Activated CD8-positive, alpha-beta memory T cell treated with anti-CD3 and anti-CD28 coated beads for 48 hours (primary cell): ENCODE results near the gene FBLN5.
"Not testable (repeated sequence)": the region's sequence is repeated elsewhere in the genome, so short reads cannot be mapped to it uniquely, and the experiment has no call there.

Source experiments
- DNase-seq, 3 experiments: peaks; one replicate each; pipeline ENCODE4 v3.0.0-alpha.2; 2020; ENCODE audit warnings: low read depth in 2 of 3, low spot score in 2 of 3

FBLN5 gene

DNA sequence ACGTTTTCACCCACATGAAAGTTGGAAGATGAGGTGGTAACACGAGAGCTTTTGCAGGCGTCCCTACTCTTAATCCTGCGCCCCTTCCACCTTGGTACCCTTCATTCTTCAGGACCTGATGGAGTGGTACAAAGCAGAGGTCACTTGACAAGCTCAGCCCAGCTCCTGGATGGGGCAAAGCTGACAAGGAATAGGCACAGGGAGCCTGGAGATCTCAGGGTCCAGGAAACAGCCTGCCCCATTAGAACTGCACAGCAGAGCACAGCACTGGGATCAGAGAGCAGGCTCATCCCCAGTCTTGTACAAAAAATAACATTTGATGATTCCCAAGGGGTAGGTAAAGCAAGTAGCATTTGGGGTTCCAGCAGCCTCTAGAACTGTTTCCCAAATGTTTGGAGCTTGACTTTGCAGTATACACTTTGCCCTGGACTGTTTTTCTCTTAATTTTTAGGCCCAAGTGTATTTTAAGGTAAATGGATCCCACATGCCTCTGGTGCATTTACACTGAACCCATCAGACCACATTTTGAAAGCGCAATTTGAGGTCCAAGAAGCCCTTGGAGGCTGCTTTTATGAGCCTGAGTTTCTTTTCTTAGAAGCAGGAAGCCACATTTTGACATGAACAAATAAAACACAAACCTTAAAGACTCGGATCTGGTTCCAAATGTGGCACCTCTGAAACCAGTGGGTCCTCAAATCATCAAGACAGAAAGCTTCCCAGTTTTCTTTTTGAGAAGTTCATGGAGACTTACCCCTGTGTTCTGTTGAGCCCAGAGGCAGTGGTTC, 80.8 kb downstream of the FBLN5 start:
- no peak for DNase-seq

DNA sequence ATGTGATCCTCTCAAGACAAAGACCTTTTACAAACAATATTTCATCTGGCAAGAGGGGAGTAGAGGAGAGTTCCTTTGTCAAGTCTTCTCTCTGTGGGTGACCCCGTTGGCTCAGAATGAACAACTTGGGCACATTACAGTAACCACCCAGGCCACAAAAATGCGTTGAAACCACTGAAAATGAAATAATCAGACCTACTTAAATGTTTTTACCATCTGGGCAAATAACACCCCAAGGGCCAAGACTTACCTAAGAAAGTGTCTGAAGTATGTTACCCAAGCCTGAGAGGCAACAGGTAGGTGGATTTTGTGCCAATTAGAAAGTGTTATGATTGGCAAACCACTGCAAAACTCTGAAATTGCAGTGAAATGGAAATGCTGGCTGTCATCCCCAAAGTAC, 81.4 kb downstream of the FBLN5 start:
- DNase-seq = no peak

- no peak for DNase-seq
Observed at GRCh38 chr14:91862417-91862816, 85.1 kb downstream of the FBLN5 start.

DNA sequence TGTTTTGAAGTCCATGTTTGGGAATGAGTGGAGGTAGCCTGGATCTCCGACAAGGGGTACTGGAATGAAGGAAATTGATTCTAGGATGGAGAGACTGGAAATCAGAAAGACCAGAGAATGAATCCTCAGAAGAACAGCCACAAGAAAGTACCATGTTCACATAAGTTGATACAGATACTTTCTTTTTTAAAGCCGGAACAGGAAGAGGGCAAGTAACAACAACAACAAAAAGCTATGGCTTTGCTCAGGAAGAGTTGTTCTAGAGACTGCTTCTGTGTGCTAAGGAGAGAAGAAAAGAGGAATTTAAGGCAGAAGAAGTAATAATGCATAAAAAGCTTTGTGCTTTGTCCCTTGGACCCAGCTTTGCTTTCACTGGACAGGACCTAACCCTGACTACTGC, 86.4 kb downstream of the FBLN5 start:
- DNase-seq = no peak

- no peak for DNase-seq
Observed at GRCh38 chr14:91860238-91860637, 87.3 kb downstream of the FBLN5 start.

DNA sequence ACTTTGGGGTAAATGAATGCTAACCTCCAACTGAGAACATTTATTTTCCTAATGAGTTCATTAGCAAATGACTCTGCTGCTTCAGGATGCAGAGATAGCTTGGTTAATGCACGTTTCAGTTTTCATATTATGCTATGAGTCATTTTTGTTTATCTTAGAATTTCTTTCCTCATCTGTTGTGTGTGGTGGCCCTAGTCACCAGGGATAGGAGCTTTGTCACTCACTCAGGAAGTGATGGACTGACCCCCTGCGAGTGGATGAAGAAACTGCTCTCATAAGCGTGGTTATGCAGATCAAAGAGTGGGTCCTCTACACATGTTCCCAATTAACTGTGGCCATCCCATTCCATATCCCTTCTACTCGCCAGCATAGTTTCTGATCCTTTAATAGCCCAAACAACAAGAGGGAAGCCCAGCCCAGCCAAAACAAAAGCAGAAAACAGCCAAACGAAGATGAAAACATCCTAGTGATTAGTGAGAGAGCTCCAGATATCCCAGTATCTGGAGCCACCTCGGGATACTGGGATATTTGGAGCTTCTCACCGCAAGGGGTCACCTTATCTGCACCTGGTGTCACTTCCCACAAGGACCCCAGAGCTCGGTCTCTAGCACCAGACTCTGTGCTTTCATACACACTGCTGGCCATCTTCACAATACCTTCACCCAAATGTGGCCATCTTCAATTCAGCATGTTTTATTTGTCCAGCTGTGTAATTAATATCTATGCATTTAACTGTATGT, 88.8 kb downstream of the FBLN5 start:
- no peak for DNase-seq

GRCh38 chr14:91857614-91858013, 89.9 kb downstream of the FBLN5 start:
- no peak for DNase-seq

GRCh38 chr14:91854327-91854934, 93.1 kb downstream of the FBLN5 start:
- no peak for DNase-seq

DNA sequence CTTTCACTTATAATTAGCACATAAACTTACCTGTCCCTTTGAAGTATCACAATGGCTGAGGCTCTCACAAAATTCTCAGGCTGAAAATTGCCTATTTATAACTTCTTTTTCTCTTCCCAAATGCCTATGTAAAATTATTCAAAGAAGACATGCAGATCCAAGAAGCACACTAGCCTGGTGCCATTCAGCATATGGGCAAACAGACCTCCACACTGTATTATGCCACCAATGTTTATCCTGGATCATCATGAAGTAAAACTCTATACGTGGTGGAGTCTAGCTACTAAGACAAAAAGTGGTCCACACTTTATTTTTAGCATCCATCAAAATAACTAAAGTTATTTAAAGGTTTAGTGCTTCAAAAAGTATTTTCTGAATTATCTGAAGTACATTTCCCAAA, 95.9 kb downstream of the FBLN5 start:
- DNase-seq = no peak

DNA sequence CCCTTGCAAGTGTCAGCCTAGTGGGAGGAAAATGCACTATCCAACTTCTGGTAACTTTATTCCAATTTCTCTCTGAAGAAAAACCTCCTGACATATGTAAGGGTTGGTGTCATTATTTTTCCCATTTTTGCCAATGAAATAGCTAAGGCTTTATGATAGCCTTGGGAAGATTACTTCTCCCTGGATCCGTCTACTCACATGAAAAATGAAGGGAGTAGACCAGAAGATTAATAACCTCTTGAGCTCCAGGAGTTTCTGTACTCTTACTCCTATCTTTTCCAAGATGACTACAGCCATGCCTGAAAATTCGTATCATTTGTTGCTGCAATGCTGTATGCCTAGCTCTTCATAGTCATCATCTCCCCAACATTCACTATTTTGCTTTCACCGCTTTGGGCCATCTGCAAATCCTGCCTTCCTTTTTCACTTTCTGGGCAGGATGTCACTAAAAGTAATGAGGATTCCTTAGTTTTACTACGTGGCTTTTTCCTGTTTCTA, 98.9 kb downstream of the FBLN5 start:
- no peak for DNase-seq

GRCh38 chr14:91847693-91848092, 99.8 kb downstream of the FBLN5 start:
- no peak for DNase-seq

GRCh38 chr14:91845652-91846051, 101.8 kb downstream of the FBLN5 start:
- DNase-seq = no peak

DNA sequence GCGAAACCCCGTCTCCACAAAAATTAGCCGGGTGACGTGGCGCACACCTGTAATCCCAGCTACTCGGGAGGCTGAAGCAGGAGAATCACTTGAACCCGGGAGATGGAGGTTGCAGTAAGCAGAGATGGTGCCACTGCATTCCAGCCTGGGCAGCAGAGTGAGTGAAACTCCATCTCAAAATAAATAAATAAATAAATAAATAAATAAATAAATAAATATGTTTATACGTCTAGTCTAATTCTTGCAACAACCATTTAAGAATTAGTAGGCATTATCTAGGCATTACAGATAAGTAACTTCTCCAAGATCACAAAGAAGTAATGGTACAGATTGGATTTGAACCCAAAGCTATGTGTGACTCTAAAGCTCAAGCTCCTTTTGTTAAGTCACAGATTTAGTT, 102.4 kb downstream of the FBLN5 start:
- DNase-seq = not testable (repeated sequence)

DNA sequence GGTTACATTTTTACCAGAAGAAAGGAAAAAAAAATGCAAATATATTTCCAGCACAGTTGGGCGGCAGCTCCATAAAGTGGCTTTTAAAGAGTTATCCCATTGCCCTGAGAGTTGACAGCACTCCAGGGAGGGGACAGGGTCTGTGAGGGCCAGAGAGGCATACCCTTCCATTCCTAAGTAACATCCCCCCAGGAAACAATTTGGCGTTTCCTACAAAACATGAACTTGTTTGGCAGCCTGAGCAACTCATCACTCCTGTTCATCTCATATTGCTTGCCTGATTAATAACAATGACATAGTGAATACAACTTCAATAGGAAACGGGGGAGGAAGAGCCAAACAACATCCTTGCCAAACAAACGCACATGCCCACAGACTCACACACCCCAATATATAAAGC, 103.5 kb downstream of the FBLN5 start:
- no peak for DNase-seq

DNA sequence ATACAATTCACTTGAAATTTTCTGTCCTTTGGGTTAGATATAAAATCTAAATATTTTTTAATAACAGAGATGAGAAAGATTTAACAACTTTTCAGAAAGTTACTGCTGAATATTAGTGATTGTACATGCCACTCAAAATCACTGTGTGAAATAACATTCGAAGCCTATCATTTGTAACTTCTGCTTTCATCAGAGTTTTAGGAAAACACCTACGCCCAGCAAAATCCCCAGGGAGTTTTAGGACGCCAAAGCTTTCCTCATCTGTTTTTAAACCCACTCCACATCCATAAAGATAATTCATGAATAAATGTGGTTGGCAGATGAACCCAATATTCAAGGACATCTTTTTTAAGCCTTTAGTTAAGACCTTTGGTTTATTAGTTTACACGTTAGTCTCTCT, 104.1 kb downstream of the FBLN5 start:
- no peak for DNase-seq

- DNase-seq = no peak
Observed at GRCh38 chr14:91841065-91841464, 106.4 kb downstream of the FBLN5 start.

- no peak for DNase-seq
Observed at GRCh38 chr14:91839749-91840148, 107.7 kb downstream of the FBLN5 start.

DNA sequence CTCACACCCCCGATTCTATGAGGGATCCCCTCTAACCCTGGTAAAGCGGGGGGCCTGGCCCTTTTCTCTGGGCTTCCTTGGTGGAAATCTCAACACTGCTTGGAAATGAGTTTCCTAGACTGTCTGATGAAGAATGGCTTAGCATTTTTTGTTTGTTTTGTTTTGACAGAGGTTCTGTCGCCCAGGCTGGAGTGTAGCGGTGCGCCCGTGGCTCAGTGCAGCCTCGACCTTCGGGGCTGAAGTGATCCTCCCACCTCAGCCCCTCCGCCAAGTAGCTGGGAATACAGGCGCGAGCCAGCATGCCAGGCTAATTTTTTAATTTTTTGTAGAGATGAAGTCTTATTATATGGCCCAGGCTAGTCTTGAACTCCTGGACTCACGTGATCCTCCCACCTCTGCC, 110.4 kb downstream of the FBLN5 start:
- no peak for DNase-seq

- DNase-seq = peak; percentile 44 to 84 (median 51)
Observed at GRCh38 chr14:91835920-91836843, 111.3 kb downstream of the FBLN5 start.

GRCh38 chr14:91835197-91835919, 112.1 kb downstream of the FBLN5 start:
- DNase-seq = no peak
